ES-I3 (cell line): ENCODE data around the gene P2RY8.
"Not testable (repeated sequence)": the region's sequence is repeated elsewhere in the genome, so short reads cannot be mapped to it uniquely, and the experiment has no call there.

Experiments used
- H3K36me3 ChIP-seq: 2 replicates; pipeline ENCODE4 v1.6.1; 2013; ENCODE audit warnings: mild to moderate bottlenecking, low read length, control low read depth, moderate library complexity; ENCODE audit not compliant: insufficient read depth
- H3K4me1 ChIP-seq: 2 replicates; pipeline ENCODE4 v1.6.1; 2013; ENCODE audit warnings: mild to moderate bottlenecking, control low read depth, low read length; ENCODE audit not compliant: insufficient read depth
- H3K9ac ChIP-seq: 2 replicates; pipeline ENCODE4 v1.6.1; 2013; ENCODE audit warnings: low read depth, mild to moderate bottlenecking, low read length, moderate library complexity
- H3K9me3 ChIP-seq: 2 replicates; pipeline ENCODE4 v1.6.1; 2013; ENCODE audit warnings: mild to moderate bottlenecking, low read length, moderate library complexity; ENCODE audit not compliant: control insufficient read depth, insufficient read depth

The P2RY8 gene

GRCh38 chrX:1557442-1557841, 20.5 kb upstream of the P2RY8 start:
- not testable (repeated sequence) for H3K4me1 ChIP-seq, H3K9me3 ChIP-seq, H3K9ac ChIP-seq, H3K36me3 ChIP-seq

GRCh38 chrX:1555370-1555769, 18.4 kb upstream of the P2RY8 start:
- H3K36me3 ChIP-seq = no peaks in the 10 kb centered on the region
- no peak overlapping the region for H3K9ac ChIP-seq
- H3K9me3 ChIP-seq = 0 out of 2 replicates have a peak, but pooled peaks cover 2% of the 10 kb centered on the region
- no peaks in the 10 kb centered on the region for H3K4me1 ChIP-seq

GRCh38 chrX:1554469-1555210, 17.7 kb upstream of the P2RY8 start:
- Histone ChIP-seq H3K36me3 (no peaks in the 10 kb centered on the region), H3K4me1 (no peaks in the 10 kb centered on the region), H3K9me3 (0 out of 2 replicates have a peak, but pooled peaks cover 2% of the 10 kb centered on the region), H3K9ac (no peak overlapping the region)

- H3K9ac ChIP-seq = no peak overlapping the region
- no peaks in the 10 kb centered on the region for H3K36me3 ChIP-seq
- 0 out of 2 replicates have a peak, but pooled peaks cover 2% of the 10 kb centered on the region for H3K9me3 ChIP-seq
- no peaks in the 10 kb centered on the region for H3K4me1 ChIP-seq
Observed at GRCh38 chrX:1551959-1552546, 15.1 kb upstream of the P2RY8 start.

GRCh38 chrX:1546691-1547251, 9.8 kb upstream of the P2RY8 start:
- Histone ChIP-seq H3K36me3 (no peaks in the 10 kb centered on the region), H3K4me1 (no peaks in the 10 kb centered on the region), H3K9me3 (no peaks in the 10 kb centered on the region), H3K9ac (no peak overlapping the region)

- Histone ChIP-seq H3K4me1 (no peaks in the 10 kb centered on the region), H3K36me3 (no peaks in the 10 kb centered on the region), H3K9me3 (no peaks in the 10 kb centered on the region), H3K9ac (no peak overlapping the region)
Observed at GRCh38 chrX:1545776-1546408, 8.9 kb upstream of the P2RY8 start.

- H3K36me3 ChIP-seq = no peaks in the 10 kb centered on the region
- H3K9me3 ChIP-seq = no peaks in the 10 kb centered on the region
- H3K9ac ChIP-seq = no peak overlapping the region
- H3K4me1 ChIP-seq = no peaks in the 10 kb centered on the region
Observed at GRCh38 chrX:1542994-1543725, 6.2 kb upstream of the P2RY8 start.

- H3K4me1 ChIP-seq, H3K9ac ChIP-seq, H3K9me3 ChIP-seq, H3K36me3 ChIP-seq: not testable (repeated sequence)
Observed at GRCh38 chrX:1539146-1539545, 2.2 kb upstream of the P2RY8 start.

- not testable (repeated sequence) for H3K4me1 ChIP-seq, H3K9ac ChIP-seq, H3K9me3 ChIP-seq, H3K36me3 ChIP-seq
Observed at GRCh38 chrX:1537716-1538090, 718 bp upstream of the P2RY8 start.

- Histone ChIP-seq H3K36me3 (no peaks in the 10 kb centered on the region), H3K4me1 (no peaks in the 10 kb centered on the region), H3K9me3 (no peaks in the 10 kb centered on the region), H3K9ac (no peak overlapping the region)
Observed at GRCh38 chrX:1536712-1537030, 314 bp downstream of the P2RY8 start.

- H3K4me1 ChIP-seq = no peaks in the 10 kb centered on the region
- no peaks in the 10 kb centered on the region for H3K36me3 ChIP-seq
- no peak overlapping the region for H3K9ac ChIP-seq
- no peaks in the 10 kb centered on the region for H3K9me3 ChIP-seq
Observed at GRCh38 chrX:1535241-1536041, 1.5 kb downstream of the P2RY8 start.

GRCh38 chrX:1534301-1535168, 2.5 kb downstream of the P2RY8 start:
- no peaks in the 10 kb centered on the region for H3K9me3 ChIP-seq
- H3K9ac ChIP-seq = no peak overlapping the region
- no peaks in the 10 kb centered on the region for H3K36me3 ChIP-seq
- no peaks in the 10 kb centered on the region for H3K4me1 ChIP-seq

- Histone ChIP-seq H3K9ac (no peak overlapping the region), H3K36me3 (no peaks in the 10 kb centered on the region), H3K9me3 (no peaks in the 10 kb centered on the region), H3K4me1 (no peaks in the 10 kb centered on the region)
Observed at GRCh38 chrX:1533058-1533457, 3.9 kb downstream of the P2RY8 start.
